RPMI7951 (cell line): Measurements from ENCODE around the gene JAKMIP2. TPM values are rescaled to one million over a fixed set of nuclear protein-coding genes. Genes with fewer than 3 reads are reported as not detected.
"Not testable (repeated sequence)": the region's sequence is repeated elsewhere in the genome, so short reads cannot be mapped to it uniquely, and the experiment has no call there.

ENCODE experiments used
- DNase-seq: peaks from one replicate; pipeline ENCODE4 v3.0.0-alpha.2; 2012; ENCODE audit warnings: low read depth
- total RNA-seq: library from RNA; depleted of rRNA; stranded (reverse); fragments of >200 nt; shearing (Covaris generic); gene quantifications from 2 replicates; pipeline ENCODE4 v1.2.3, GENCODE V29; 2014

Gene JAKMIP2
- total RNA-seq, 1 experiment from 2014 or later = under 0.01 TPM

DNA sequence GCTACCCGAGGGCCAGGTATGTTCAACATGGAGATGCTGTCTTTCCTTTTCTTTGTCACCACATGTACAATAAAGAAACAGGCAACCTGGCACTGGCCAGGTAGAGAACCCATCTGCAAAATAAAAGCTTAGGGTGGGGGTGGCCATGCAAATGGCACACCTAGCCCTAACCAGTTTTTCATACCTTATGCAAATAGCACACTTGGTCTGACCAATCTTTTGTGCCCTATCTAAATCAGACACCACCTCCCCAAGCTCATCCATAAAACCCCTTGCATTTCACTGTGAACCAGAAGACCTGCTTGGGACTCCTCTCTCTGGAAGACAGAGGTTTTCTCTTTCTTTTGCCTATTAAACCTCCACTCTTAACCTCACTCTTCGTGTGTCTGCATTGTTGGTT is 33.9 kb downstream of the JAKMIP2 start:
- DNase-seq = no peak

DNA sequence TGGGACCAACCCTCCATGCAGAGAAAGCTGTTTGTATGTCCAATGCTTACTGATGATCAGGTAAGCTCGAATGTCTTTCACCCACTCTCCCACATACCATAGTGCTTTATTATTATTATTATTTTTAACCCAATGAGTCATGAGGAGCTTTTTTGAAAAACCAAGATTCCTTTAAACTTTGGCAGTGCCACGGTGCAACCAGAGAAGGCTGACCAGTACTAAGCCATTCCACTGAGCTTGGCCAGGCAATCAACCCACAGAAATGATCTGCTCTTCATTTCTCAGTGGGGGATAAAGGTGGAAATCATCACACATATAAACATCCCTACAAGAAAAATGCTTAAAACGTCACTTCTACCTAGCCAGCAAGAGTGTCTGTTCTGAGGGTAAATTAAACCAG is 35.5 kb downstream of the JAKMIP2 start:
- no peak for DNase-seq

DNA sequence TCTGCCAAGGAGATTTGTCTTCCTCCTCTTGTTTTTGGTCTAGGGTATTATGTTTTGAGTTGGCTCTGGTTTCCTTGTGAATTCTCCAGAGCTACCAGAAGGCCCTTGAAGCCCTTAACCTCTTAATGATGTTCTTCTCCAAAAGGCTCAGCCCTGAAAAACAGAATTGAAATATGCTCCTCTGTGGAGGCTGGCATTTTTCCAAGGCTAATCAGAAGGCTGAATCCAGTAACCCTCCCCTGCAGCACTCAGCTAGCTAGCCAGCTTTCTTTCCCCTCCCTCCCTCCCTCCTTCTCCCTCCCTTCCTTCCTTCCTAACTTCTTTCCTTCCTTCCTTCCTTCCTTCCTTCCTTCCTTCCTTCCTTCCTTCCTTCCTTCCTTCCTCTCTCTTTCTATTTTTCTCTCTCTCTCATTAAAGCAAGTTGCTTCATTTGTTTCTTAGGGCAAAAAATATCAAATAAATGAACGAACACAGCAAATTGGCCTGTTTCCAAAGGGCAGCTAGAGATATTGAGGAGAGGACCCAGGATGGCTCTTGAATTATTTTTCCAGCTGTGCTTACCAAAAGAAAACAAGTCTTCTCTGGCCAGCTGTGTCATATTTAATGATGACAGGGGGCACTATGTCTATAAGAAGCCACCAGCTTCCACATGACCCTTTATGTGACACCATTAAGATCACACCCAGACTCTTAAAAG is 38.7 kb downstream of the JAKMIP2 start:
- no peak for DNase-seq

DNA sequence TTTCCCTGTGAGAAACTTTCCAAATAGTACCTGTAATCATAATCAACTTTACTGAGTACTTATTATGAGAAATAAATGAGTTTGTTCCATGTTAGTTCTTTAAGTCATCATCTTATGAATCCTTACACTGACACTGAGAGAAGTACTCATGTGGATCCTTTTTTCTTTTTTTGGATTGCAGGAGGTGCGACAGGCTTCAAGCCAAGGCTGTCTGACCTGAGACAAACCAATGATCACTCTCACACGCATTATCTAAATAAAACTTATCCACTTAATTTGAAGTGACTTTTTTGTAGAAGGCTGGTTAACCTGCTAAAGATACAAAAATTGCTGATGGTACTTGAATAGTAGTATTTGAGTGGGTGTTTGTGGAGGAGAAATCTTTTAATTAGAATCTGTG is 39.5 kb downstream of the JAKMIP2 start:
- no peak for DNase-seq

DNA sequence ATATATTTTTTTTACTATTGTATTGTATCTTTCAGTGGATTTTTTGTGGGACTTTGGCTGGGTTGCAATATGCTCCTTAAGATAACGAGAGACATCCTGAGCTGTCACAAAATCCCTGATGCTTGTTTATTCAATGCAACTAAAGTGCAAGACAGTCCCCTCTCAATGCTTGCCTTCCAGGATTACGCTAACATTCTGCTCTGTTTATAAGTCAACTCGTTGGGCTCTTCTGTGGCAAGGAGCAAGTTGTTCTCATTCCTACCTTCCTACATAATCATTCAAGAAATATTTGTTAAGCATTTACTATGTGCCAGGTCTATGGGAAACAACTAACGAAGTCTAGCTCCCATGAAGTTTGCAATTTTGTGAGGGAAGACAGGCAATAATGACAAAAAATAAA is 40.4 kb downstream of the JAKMIP2 start:
- DNase-seq = no peak

DNA sequence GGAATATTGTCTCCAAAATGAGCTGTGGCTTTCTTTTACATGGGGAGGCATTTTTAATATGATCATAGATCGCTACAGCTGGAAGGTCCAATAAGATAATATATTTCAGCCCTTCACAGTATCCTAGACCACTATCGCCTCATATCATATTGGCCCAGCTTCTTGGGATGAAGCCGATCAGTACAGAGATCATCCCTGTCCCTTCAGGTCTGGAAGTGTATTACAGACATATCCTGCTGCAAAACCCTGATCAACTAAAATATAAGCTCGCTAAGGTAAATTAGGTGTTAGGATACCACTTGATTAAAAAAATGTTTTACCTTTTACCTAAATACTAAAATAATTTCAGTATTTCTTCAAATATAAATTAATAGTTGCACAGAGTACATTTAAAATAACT is 41.7 kb downstream of the JAKMIP2 start:
- no peak for DNase-seq

DNA sequence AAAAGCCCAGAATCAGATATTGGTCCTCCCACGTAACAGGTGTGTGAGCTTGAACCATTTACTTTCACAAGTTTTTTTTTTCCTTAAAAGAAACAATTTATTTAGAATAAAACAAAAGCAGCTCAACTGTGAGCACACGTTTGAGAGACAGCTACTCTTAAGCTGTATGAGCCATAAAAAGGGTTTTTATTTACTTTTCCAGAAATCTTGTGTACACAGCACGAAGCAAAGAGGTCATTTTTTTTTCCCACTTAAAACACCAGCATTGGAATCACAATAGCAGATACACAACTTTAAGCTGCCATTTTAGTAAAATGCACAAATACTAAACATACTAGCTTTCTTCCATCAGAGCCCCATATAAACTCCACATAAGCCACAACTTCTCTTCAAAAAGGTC is 44.6 kb downstream of the JAKMIP2 start:
- DNase-seq = no peak

DNA sequence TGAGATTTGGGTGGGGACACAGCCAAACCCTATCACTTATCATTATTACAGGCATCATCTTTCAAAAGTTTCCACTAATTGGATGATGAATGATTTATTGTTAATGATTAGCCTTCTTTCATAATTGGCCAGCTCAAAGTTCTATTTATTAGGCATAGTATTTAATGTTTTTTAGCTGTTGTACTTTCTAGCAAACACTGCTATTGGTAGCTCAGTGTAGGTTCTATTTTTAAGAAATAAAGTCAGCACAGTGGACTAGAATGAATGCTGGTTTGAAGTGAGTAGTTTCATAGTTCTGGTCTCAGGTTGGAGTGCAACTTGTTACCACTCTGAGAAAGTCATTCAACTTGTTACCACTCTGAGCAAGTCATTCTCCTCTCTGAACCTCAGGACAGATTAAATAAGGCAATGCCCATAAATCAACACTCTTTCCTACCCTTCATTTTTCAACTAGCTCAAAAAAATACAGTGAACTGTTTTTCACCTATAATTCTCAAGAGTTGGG is 46.9 kb downstream of the JAKMIP2 start:
- no peak for DNase-seq

DNA sequence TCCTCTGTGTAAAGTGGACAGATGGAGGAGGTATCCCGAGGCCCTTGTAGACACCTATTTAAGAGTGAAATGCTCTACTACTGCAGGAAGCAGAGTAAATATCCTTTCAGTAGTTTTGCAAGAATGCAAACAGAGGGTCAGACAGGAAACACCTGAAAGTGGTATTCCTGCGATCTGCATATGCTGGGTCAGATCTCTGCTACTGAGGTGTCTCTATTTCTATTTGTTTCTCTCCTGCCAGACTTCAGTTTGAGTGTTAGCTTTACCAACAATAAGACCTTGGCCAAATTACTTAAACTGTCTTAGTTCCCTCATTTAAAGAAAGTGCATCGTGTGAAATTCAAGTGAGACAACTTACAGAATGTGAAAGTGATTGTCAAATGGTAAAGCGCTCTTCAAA is 47.6 kb downstream of the JAKMIP2 start:
- no peak for DNase-seq

DNA sequence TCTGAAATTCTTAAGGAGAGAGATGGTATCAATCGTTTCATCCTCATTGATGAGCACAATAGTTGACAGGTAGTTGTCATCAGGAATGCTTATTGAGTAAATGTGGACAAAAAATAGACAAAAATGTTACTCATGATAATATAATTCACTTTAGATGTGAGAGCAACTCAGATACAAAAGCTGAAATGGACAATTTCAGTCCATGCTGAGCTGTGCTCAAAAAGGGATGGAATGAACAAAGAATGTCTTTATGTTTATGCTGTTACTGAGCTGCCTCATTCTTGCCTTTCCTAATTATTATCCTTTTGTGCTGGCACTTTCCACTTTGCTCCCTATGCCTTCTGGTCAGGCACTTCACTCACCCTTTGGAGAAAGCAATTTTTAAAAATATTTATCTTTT is 49.5 kb downstream of the JAKMIP2 start:
- no peak for DNase-seq

DNA sequence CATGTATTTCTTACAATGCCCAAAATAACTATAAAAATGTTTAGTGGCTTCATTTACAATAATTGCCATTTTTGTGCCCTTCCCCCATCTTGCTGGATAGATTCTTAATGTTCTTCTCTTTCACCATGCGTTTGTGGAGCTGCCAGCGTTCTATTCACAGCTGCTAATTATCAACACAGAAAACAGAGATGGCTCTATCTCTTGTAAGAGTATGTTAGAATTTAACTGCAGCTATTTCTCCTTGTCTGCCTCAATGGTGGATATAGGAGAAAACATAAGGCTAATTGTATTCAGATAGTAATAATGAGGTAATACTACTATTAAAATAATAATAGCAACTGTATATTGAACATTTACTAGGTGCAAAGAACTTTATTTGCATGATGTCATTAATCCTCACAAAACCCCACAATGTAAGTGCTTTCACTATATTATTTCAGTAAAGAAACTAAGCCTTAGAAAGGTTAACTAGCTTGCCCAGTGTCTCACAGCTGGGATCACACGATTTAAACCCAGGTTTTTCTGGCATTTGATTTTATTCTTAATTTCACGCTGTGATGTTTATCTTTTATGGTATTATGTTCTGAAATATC is 50.1 kb downstream of the JAKMIP2 start:
- DNase-seq = no peak

DNA sequence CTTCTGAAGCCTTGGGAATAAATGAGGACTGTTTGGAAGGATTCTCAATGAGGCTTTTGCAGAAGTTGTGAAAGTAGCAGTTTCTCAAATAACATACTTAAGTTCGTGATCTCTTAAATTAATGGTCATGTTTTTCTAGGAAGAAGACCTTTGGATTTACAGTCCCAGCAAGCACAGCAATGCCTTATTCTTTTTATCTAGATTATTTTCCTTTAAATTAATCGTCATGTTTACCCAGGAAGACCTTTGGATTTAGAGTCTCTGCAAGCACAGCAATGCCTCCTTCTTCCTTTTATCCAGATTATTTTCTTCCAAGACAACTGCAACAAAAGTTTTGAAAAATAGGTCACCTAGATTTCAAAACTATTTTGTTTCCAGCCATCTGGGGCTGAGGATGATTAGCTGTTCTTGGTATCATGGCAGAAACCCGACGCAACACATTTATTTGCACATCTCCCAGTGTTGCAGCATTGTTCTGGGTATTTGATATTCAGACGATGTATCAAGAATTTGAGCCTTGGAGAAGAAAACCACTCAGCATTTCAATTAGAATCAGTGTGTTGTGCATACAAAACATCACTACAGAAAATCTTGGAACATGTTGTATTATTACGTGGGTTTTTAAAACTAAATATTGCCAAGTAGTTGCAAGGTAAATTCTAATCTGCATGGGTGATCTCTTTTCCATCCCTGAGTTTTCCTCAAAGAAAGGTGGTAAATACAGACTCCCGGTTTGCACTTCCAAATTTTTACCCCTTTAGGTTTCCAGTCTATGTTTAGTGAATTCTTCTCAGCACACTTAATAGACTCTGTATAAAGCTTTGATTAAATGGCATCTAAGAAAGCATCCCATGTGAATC is 50.9 kb downstream of the JAKMIP2 start:
- no peak for DNase-seq

DNA sequence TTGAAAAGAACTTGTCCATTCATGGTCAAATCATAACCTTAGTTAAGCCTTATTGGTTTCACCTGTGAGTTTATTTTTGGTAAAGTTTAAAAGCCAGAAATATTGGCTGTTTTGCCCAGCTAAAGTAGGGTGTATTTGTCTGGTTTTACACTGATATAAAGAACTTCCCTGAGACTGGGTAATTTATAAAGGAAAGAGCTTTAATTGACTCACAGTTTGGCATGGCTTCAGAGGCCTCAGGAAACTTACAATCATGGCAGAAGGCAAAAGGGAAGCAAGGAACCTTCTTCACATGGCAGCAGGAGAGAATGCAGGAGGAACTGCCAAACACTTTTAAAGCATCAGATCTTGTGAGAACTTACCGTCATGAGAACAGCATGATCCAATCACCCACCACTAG is 55.3 kb downstream of the JAKMIP2 start:
- peak; percentile 7 for DNase-seq

DNA sequence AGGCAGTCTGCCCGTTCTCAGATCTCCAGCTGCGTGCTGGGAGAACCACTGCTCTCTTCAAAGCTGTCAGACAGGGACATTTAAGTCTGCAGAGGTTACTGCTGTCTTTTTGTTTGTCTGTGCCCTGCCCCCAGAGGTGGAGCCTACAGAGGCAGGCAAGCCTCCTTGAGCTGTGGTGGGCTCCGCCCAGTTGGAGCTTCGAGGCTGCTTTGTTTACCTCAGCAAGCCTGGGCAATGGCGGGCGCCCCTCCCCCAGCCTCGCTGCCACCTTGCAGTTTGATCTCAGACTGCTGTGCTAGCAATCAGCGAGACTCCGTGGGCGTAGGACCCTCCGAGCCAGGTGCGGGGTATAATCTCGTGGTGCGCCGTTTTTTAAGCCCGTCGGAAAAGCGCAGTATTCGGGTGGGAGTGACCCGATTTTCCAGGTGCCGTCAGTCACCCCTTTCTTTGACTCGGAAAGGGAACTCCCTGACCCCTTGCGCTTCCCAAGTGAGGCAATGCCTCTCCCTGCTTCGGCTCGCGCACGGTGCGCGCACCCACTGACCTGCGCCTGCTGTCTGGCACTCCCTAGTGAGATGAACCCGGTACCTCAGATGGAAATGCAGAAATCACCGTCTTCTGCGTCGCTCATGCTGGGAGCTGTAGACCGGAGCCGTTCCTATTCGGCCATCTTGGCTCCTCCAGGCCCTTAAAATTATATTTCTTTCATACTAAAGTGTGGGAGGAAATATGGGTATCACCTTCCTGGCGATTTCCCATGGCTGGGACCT is 61.2 kb downstream of the JAKMIP2 start:
- DNase-seq = not testable (repeated sequence)

DNA sequence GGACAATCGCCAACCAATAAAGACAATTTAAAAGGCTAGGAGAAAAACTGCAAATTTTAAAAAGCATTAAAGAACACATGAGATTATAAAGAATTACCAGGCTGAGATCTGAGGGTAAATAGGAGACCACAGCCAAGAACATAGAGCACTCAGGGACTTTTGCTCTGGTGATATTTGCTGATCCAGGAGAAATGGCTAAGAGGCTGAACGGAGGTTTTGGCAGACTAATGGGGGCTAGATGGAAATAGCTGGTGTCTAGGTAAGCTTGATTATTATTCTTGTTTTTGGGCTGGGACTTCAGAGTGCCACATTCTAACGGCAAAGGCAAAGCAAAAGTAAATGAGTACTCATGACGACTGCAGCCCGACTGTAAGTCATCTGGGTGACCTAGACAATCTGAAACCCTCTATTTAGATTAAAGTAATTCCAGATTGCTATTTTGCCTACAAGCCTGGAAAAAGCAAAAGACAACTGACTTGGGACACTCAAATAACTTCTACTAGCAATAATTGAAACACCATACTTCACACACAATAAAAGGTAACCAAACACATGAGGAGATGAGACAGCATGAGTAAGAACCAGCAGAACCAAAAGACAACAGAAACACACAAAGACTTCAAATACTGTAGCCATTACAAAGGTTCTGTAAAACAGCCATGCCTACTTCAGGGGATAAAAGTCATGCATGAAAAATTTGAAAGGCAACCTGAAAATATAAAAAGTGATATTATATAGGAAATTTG is 68.8 kb downstream of the JAKMIP2 start:
- no peak for DNase-seq

DNA sequence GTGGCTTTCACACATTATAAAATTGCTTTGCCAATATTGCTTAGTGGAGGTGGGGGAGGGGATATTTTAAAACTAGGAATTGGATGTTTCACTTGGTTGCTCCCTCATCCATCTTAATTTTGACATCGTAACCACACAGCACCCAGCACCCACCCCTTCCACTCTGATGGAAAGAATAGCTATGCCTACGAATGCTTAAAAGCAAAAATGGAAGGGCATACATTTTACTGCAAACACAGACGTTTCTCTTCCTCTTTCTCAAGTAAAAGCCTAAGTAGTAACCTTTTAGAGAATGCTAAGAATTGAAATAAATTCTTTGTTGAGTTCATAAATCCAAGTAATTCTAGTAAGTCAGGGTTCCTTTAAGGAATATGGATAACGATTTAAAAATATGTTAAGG is 69.9 kb downstream of the JAKMIP2 start:
- no peak for DNase-seq

DNA sequence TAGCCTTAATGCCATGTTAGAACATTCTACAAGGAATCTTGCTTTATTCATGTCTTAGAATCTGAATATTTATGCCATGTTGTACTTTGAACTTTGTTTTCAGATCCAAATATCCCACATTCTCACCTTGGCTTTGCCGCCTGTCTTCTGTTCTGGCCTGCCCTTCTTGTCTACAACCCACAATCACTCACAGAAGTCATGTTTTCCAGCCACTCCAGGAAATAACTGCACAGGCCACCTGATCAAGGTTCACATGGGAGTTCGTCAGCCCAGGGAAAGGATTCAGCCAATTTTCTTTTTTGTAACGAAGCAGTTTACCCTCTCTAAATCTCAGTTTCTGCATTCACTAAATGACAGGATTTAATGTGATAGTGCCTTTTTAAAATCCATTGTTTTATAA is 70.5 kb downstream of the JAKMIP2 start:
- no peak for DNase-seq

DNA sequence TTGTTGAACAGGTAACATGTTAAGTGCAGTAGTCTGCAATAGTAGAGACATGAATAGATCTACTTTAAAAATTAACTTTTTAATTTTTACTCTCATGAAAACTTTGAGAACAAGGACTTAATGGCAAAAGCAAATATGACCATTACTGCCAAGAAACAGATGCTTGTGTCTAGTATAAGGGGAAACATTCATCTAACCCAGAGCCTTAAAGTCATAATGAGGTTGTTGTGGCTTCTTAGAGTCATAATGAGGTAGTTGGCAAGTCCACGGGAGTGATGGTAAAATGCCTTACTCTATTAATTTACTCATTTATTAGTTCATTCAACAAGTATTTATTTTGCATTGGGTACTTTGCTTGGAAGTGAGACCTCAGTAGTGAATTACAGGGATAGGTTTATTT is 71.5 kb downstream of the JAKMIP2 start:
- DNase-seq = no peak

DNA sequence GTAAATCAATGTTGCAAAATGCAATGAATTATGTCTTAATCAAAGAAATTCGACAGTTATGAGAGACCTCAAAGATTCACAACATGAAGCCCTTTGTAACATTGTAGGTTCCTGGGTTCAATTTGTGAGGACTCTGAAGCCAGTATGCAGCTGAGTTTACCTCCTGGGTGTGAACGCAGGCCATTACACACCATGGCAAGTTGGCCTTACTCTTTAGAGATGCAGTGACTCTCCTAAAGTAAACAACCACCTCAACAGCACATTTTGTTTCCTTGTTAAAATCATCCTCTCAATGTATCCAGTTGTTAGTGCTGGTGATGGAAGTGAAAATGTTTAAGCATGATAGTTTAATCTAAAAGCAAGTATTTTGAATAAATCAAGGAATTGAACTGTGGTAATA is 73.8 kb downstream of the JAKMIP2 start:
- DNase-seq = no peak

DNA sequence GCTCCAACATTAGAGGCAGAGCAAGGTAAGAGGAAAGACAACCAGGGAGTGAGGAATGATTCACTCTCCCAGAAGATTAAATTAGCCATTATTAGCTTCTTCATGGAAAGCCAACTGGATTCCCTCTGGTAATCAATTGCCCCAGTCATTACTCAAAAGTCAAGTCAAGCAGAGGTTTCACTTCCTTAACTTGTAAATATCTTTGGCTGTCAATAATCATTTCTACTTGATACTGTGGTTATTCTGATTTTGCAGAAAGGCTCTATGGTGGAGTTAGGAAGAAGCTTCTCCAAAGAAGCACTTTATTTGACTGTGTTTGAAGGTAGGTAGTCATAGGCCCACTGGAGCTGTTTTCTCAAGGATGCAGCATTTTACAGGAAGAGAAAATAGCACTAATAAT is 78.0 kb downstream of the JAKMIP2 start:
- no peak for DNase-seq

DNA sequence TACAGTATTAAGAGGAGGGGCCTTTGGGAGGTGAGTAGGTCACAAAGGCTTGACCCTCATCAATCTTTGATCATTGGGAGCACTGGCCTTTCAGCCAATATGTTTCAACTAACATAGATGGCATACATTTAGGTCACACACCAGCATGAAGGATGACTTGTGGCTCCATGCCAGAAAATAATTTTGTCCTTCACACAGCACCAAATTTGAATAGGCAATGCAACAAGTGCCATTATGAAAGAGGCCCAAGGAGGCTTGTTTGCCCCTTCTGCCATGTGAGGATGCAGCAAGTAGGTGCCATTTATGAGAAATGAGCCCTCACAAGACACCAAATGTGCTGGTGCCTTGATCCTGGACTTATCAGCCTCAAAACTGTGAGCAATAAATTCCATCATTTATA is 81.1 kb downstream of the JAKMIP2 start:
- DNase-seq = no peak
